ENCODE results near the gene SEC62.
A peak's percentile ranks its signal among the peaks of the same experiment; 100 is the strongest.

Gene SEC62

DNA sequence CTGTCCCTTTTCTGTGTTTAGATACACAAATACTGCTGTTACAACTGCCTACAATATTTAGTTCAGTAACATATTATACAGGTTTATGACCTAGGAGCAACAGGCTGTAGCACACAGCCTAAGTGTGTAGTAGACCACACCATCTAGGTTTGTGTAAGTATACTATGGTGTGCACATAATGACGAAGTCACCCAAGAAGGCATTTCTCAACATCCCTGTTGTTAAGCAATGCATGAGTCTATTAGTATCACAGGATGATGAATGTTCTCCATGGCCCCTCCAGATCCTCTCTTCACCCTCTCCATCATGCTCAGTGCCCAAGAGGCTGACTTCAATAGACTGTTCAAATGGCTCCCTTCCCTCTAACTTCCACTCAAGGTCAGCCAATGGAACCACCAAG lies 14.6 kb upstream of the SEC62 start:
- DNase-seq (ENCODE audit: low spot score): no peak

DNA sequence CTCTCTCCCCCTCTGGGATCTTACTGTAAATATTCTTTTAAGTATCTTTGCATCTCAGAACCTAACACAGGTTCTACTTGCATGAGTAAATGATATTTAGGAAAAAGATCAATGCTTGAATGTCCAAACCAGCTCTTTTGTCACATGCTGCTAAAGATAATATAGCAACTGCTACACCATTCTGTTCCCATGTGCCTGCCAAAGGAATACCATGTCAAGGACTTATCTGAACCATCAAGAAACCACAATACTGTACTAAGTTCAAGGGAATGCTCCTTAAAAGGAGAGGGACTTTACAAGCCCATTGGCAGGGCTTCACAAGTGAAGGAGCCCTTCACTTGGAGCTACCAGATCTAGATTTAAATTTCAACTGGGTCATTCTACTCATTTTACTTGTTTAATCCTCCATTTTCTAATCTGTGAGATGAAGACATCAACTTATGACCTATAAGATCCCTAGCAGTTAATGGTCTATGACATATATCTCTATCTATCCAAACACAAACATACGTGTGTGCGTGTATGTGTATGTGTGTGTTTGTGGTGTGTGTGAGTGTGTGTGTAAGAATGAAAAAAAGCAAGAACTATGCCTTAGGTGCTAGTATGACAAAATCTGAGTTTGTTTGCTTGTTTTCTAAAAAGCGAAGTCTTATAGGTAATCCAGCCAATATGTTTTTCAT lies 13.0 kb upstream of the SEC62 start:
- no peak for TF ChIP-seq CTCF (IDR thresholded peaks at IDR 0.05; ENCODE audit: extremely low read depth, missing control alignments)
- no peak for DNase-seq (ENCODE audit: low spot score)

More for the DNA sequence above, 14.6 kb upstream of the SEC62 start:
- no peak for TF ChIP-seq CTCF (IDR thresholded peaks at IDR 0.05; ENCODE audit: extremely low read depth, missing control alignments)

GRCh38 chr3:169954142-169954756 lies 12.4 kb upstream of the SEC62 start:
- DNase-seq (ENCODE audit: low spot score): peak; percentile 39
- TF ChIP-seq CTCF (IDR thresholded peaks at IDR 0.05; ENCODE audit: extremely low read depth, missing control alignments): no peak

GRCh38 chr3:169955406-169955805 lies 11.2 kb upstream of the SEC62 start:
- no peak for DNase-seq (ENCODE audit: low spot score)
- TF ChIP-seq CTCF (IDR thresholded peaks at IDR 0.05; ENCODE audit: extremely low read depth, missing control alignments): no peak

DNA sequence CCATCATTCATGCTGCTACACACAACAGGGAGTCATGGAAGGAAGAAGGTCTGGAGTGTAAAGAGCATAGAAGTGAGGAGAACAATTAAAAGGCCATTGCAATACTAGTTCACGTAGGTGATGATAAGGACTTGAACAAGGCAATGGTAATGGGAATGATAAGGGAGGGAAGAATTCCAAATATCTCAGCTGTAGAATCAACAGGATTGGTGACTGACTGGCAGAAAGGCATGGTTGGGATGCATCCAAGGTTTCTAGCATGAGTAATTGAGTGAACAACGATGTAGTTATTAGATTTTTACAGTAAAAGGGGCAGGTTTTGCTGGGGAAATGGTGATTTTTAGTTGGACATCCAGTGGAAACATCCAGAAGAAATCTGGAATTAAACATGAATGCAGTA lies 2.4 kb upstream of the SEC62 start:
- DNase-seq (ENCODE audit: low spot score): no peak
- TF ChIP-seq CTCF (IDR thresholded peaks at IDR 0.05; ENCODE audit: extremely low read depth, missing control alignments): no peak

GRCh38 chr3:169965562-169966427 lies 812 bp upstream of the SEC62 start:
- no peak for DNase-seq (ENCODE audit: low spot score)
- no peak for TF ChIP-seq CTCF (IDR thresholded peaks at IDR 0.05; ENCODE audit: extremely low read depth, missing control alignments)

Measured in GM20000 (cell line).